ENCODE data around the gene ZNF605.
A peak's percentile ranks its signal among the peaks of the same experiment; 100 is the strongest.
"Not testable (repeated sequence)": the region's sequence is repeated elsewhere in the genome, so short reads cannot be mapped to it uniquely, and the experiment has no call there.

Gene ZNF605

DNA sequence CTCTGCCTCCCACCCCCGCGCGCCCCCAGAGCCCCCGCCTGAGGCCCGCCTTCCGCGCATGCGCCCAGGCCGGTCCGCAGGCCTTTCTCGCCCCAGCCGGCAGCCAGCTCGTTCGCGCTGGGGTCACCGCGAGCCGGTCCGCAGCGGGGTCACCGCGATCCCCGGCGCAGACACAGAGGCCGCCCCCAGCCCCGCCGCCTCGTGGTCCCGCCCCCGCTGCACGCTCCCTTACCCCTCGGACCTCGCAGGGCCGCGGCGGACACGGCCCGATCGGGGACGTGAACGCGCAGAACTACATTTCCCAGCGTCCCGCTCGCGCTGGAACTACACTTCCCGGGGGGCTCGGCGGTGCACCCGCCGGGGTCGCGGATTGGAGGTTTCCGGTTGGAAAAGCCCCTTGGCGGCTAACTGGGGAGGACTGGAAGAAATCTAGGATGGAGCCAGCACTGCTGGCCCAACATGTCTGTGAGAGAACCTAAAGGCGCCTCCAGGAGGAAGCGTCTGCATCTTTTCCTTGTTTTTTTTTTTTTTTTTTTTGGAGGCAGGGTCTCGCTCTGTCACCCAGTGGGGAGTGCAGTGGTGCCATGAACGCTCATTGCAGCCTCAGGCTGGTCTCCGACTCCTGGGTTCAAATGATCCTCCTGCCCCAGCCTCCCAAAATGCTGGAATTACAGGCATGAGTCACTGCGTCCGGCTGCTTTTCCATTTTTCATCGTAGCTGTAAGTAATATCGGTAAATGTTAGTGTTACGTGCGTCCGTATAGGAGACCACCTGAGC lies at the start of gene ZNF605:
Gene ZNF605 (minus strand): TSS at position 296 of the 778 bp plus-strand sequence. CDS start 10,671 bp downstream, outside the sequence.
- DNase-seq (ENCODE audit: low read depth, low spot score) = peak; percentile 71

- DNase-seq (ENCODE audit: low read depth, low spot score) = no peak
Observed at GRCh38 chr12:132998741-132999140, 42.6 kb upstream of the ZNF605 start.

DNA sequence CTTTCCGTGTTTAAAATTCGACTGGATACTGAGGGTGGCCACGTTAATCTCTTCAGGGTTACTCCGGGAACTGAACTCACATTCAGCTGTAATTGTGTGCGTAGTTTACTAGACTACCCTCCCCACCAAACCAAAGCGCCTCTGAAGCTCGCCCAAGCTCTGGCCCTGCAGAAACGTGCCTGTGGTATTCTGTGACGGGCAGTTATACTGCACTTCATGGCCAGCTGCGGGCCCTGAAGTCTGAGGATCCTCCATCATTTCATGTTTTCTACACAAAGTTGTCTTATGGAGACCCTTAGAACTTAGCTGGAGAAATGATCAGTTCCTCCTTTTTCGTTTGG lies 30.7 kb upstream of the ZNF605 start:
- no peak for DNase-seq (ENCODE audit: low read depth, low spot score)

- peak; percentile 74 for DNase-seq (ENCODE audit: low read depth, low spot score)
Observed at GRCh38 chr12:132986001-132986884, 30.1 kb upstream of the ZNF605 start, which contains the start of gene ZNF26. Gene ZNF26 (plus strand): TSS chr12:132986367. CDS start chr12:132986841, 474 bp downstream.

- DNase-seq (ENCODE audit: low read depth, low spot score) = not testable (repeated sequence)
Observed at GRCh38 chr12:132976870-132977269, 20.8 kb upstream of the ZNF605 start.

- no peak for DNase-seq (ENCODE audit: low read depth, low spot score)
Observed at GRCh38 chr12:132972374-132972773, 16.3 kb upstream of the ZNF605 start.

- DNase-seq (ENCODE audit: low read depth, low spot score) = no peak
Observed at GRCh38 chr12:132967736-132968135, 11.6 kb upstream of the ZNF605 start.

GRCh38 chr12:132966676-132967415 lies 10.7 kb upstream of the ZNF605 start:
- no peak for DNase-seq (ENCODE audit: low read depth, low spot score)

DNA sequence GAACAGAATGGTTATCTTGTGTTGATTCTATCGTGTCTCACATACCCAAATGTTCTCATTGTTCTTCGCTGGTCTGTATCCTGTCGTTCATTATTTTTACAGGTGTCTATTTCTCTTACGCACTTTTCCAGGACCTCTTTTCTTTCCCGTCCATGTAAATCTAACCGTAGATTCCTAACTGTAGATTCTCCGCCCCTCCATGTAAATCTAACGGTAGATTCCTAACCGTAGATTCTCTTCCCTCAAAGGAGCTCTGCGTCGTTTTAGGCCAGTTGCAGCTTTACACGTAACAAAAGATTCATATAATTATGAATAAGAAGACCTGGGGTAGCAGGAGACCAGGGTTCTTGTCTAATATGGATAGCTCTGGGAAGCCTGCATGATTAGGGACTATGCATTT lies 9.7 kb upstream of the ZNF605 start:
- no peak for DNase-seq (ENCODE audit: low read depth, low spot score)

DNA sequence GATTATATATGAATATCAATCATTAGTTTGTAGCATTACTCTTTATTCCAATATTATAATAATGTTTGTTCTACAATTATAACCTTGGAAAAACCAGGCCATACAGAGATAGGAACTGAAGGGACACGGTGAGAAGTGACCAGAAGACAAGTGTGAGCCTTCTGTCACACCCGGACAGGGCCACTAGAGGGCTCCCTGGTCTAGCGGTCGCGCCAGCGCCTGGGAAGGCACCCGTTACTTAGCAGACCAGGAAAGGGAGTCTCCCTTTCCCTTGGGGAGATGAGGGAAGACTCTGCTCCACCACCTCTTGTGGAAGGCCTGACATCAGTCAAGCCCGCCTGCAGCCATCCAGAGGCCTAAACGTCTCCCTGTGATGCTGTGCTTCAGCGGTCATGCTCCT lies 7.8 kb upstream of the ZNF605 start:
- not testable (repeated sequence) for DNase-seq (ENCODE audit: low read depth, low spot score)

- not testable (repeated sequence) for DNase-seq (ENCODE audit: low read depth, low spot score)
Observed at GRCh38 chr12:132961790-132962189, 5.7 kb upstream of the ZNF605 start.

GRCh38 chr12:132955094-132956010 lies 754 bp downstream of the ZNF605 start:
- DNase-seq (ENCODE audit: low read depth, low spot score) = no peak

DNA sequence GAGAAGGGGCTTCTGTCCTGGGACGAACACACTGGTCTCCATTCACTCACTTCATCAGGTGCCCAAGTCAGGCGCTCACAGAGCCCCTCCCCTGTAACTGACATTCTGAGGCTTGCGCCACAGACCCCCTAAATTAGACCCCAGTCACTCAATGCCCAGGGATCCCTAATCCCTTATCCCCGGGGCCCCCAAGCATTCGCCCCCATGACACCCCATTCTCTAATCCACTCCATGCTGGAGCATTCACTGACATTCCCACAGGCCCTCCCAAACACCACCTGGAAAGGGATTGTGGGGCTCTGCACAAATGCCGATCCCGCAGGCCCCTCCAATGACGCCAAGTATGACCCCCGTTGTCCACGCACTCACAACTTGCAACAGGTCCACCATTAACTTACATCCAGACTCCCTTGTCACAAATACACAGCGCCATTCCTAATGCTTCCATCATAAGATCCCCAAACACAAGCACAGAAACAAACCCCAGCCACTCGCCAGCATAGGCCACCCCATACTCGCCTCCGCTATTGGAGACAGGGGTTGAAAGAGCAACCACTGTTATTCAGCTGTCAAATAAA lies 1.5 kb downstream of the ZNF605 start:
- no peak for DNase-seq (ENCODE audit: low read depth, low spot score)

DNA sequence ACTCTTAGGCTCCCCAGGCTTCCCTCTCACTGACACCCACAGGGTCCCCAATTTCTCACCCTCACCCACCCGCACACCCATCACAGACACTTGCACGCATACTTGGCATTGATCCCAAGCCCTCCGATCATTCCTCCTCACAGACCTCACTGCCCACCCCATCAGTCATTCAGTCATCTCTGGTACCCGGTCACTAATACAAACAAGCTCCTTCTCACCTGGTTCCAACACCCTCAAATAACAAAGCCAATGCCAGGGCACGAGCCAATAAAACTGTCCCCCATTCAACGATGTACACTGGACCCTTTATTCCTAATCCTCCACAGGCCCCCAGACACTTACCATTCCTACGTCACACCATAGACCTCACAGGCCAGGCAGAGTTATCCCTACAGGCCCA lies 2.3 kb downstream of the ZNF605 start:
- no peak for DNase-seq (ENCODE audit: low read depth, low spot score)

DNA sequence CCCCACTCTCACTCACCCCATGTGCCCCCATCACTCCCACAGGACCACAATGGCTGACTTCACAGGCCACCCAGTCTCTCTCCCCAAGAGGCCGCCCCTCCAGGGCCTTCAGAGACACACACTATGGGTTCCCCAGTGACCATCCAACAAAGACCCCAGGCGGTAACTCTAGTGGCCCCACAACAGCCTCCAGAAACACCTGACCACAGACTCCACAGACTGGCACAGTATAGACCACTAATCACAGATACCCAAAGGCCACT lies 3.0 kb downstream of the ZNF605 start:
- DNase-seq (ENCODE audit: low read depth, low spot score) = no peak

- no peak for DNase-seq (ENCODE audit: low read depth, low spot score)
Observed at GRCh38 chr12:132952371-132953162, 3.5 kb downstream of the ZNF605 start.

- no peak for DNase-seq (ENCODE audit: low read depth, low spot score)
Observed at GRCh38 chr12:132951649-132952048, 4.5 kb downstream of the ZNF605 start.

GRCh38 chr12:132950844-132951535 lies 5.1 kb downstream of the ZNF605 start:
- DNase-seq (ENCODE audit: low read depth, low spot score) = no peak

Measured in activated naive CD8-positive, alpha-beta T cell treated with anti-CD3 and anti-CD28 coated beads, Interleukin-2, amount 50 U/mL, for 16 hours (primary cell).